Neural cell (in vitro differentiated cells): ENCODE measurements around the gene NELFA. TPM values are rescaled to one million over a fixed set of nuclear protein-coding genes. Genes with fewer than 3 reads are reported as not detected.
"Not testable (repeated sequence)": the region's sequence is repeated elsewhere in the genome, so short reads cannot be mapped to it uniquely, and the experiment has no call there.

Source experiments
- H2AFZ ChIP-seq: fragments of 200-600, 300-800 bp; sonication (generic), shearing (Covaris generic); 2 replicates; pipeline ENCODE4 v1.6.0; 2014; ENCODE audit warnings: low read depth, mild to moderate bottlenecking, antibody characterized with exemption, low read length, moderate library complexity
- H3F3A ChIP-seq: fragments of 200-600 bp; shearing (Covaris generic); 2 replicates; pipeline ENCODE4 v1.6.1; 2016; ENCODE audit warnings: mild to moderate bottlenecking, moderate library complexity, mixed read lengths, antibody characterized with exemption, low read length; ENCODE audit not compliant: insufficient read depth, poor library complexity, severe bottlenecking
- H3K27ac ChIP-seq: fragments of 200-600, 300-800 bp; sonication (generic), shearing (Covaris generic); 2 replicates; pipeline ENCODE4 v1.5.1; 2014; ENCODE audit warnings: mild to moderate bottlenecking, low read length, moderate library complexity
- H3K27me3 ChIP-seq: fragments of 300-800, 200-600 bp; sonication (generic), shearing (Covaris generic); 2 replicates; pipeline ENCODE4 v1.6.0; 2014; ENCODE audit warnings: mild to moderate bottlenecking, low read depth, low read length, moderate library complexity; ENCODE audit not compliant: insufficient read depth
- H3K36me3 ChIP-seq: fragments of 300-800, 200-600 bp; sonication (generic), shearing (Covaris generic); 2 replicates; pipeline ENCODE4 v1.5.1; 2014; ENCODE audit warnings: mild to moderate bottlenecking, antibody characterized with exemption, low read length, moderate library complexity; ENCODE audit not compliant: insufficient read depth
- H3K4me2 ChIP-seq: fragments of 300-800, 200-600 bp; sonication (generic), shearing (Covaris generic); 2 replicates; pipeline ENCODE4 v1.6.0; 2014; ENCODE audit warnings: mild to moderate bottlenecking, low read length
- H3K4me3 ChIP-seq: fragments of 300-800, 200-600 bp; sonication (generic), shearing (Covaris generic); 2 replicates; pipeline ENCODE4 v1.5.1; 2014; ENCODE audit warnings: mild to moderate bottlenecking, low read length, moderate library complexity
- H3K79me2 ChIP-seq: fragments of 200-600 bp; shearing (Covaris generic); replicated peaks from 2 replicates; pipeline ENCODE4 v1.6.0; 2014; ENCODE audit warnings: mild to moderate bottlenecking, low read length, moderate library complexity; ENCODE audit not compliant: insufficient read depth
- H3K9ac ChIP-seq: fragments of 300-800, 200-600 bp; sonication (generic), shearing (Covaris generic); 2 replicates; pipeline ENCODE4 v1.6.1; 2016; ENCODE audit warnings: mild to moderate bottlenecking, low read length, mixed read lengths
- H3K9me2 ChIP-seq: fragments of 200-600 bp; shearing (Covaris generic); 2 replicates; pipeline ENCODE4 v1.6.1; 2016; ENCODE audit warnings: mild to moderate bottlenecking, low read length, mixed read lengths; ENCODE audit not compliant: insufficient read depth
- H3K9me3 ChIP-seq: fragments of 200-600, 300-800 bp; sonication (generic), shearing (Covaris generic); 2 replicates; pipeline ENCODE4 v1.6.1; 2016; ENCODE audit warnings: mild to moderate bottlenecking, mixed run types, low read length, moderate library complexity, mixed read lengths
- H4K20me1 ChIP-seq: fragments of 200-600 bp; shearing (Covaris generic); 2 replicates; pipeline ENCODE4 v1.6.1; 2016; ENCODE audit warnings: mild to moderate bottlenecking, mixed run types; ENCODE audit not compliant: insufficient read depth
- CTCF ChIP-seq: fragments of 450-650 bp; IDR thresholded peaks from 2 replicates; pipeline ENCODE4 v1.5.1; 2014; ENCODE audit warnings: antibody characterized with exemption, mild to moderate bottlenecking, moderate library complexity; ENCODE audit not compliant: poor library complexity, severe bottlenecking
- EP300 ChIP-seq: fragments of 450-650 bp; conservative IDR thresholded peaks from 2 replicates; pipeline ENCODE4 v1.6.1; 2014; ENCODE audit warnings: antibody characterized with exemption, mild to moderate bottlenecking, moderate library complexity; ENCODE audit not compliant: poor library complexity, severe bottlenecking
- EZH2 ChIP-seq: fragments of 200-600, 300-800 bp; shearing (Covaris generic), sonication (generic); IDR thresholded peaks from 2 replicates; pipeline ENCODE4 v1.6.1; 2014; ENCODE audit warnings: antibody characterized with exemption, low read length, borderline replicate concordance, mild to moderate bottlenecking; ENCODE audit not compliant: insufficient read depth, poor library complexity, severe bottlenecking
- MXI1 ChIP-seq: fragments of 450-650 bp; conservative IDR thresholded peaks from 2 replicates; pipeline ENCODE4 v1.6.1; 2014; ENCODE audit warnings: antibody characterized with exemption, mild to moderate bottlenecking; ENCODE audit not compliant: poor library complexity, severe bottlenecking
- POLR2AphosphoS5 ChIP-seq: IDR thresholded peaks from 2 replicates; pipeline ENCODE4 v1.6.1; 2012
- RAD21 ChIP-seq: fragments of 450-650 bp; conservative IDR thresholded peaks from 2 replicates; pipeline ENCODE4 v1.6.1; 2014; ENCODE audit warnings: antibody characterized with exemption, mild to moderate bottlenecking, moderate library complexity
- REST ChIP-seq: IDR thresholded peaks from 2 replicates; pipeline ENCODE4 v1.6.1; 2012; ENCODE audit warnings: borderline replicate concordance
- SMC3 ChIP-seq: fragments of 450-650 bp; conservative IDR thresholded peaks from 2 replicates; pipeline ENCODE4 v1.6.1; 2014; ENCODE audit warnings: antibody characterized with exemption, mild to moderate bottlenecking, moderate library complexity; ENCODE audit not compliant: poor library complexity
- TAF1 ChIP-seq: IDR thresholded peaks from 2 replicates; pipeline ENCODE4 v1.6.1; 2012; ENCODE audit warnings: low read depth
- polyA plus RNA-seq: library from polyadenylated mRNA; depleted of rRNA; stranded (reverse); fragments of >200 nt; gene quantifications from 2 replicates; pipeline ENCODE4 v1.2.3, GENCODE V29; 2014

The NELFA gene
- polyA plus RNA-seq, 1 donor from 2014 or later, result 40.5 TPM

- Histone ChIP-seq H3K79me2 (peaks cover 54% of the 10 kb centered on the region), H3K4me2 (peak overlapping the region; percentile 56), H3K9me3 (no peaks in the 10 kb centered on the region), H3K9ac (peak overlapping the region; percentile 94), H3K9me2 (no peaks in the 10 kb centered on the region), H4K20me1 (no peaks in the 10 kb centered on the region), H3K27me3 (no peaks in the 10 kb centered on the region), H3K4me3 (peak overlapping the region; percentile 96), H3K27ac (no peak overlapping the region), H3K36me3 (no peaks in the 10 kb centered on the region), H3F3A (peaks cover 6% of the 10 kb centered on the region), H2AFZ (no peak overlapping the region)
- TF ChIP-seq REST (no peak), EZH2 (no peak), MXI1 (no peak), SMC3 (no peak)
Measured at GRCh38 chr4:2006956-2007653, 1.7 kb downstream of the NELFA start.

DNA sequence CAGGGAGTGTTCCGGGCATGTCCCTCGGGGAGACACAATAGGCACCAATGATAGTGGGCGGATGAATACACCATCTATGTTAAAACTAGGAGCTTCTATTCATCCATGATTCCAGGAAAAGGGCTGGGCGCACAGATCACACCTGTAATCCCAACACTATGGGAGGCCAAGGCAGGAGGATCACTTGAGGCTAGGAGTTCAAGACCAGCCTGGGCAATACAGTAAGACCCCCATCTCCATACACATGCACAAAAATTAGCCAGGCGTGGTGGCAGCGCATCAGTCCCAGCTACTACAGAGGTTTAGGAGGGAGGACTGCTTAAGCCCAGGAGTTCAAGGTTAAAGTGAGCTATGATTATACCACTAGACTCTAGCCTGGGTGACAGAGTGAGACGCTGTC is 2.4 kb downstream of the NELFA start:
- Histone ChIP-seq H3K9me2 (no peaks in the 10 kb centered on the region), H3K9ac (no peak overlapping the region), H2AFZ (no peak overlapping the region), H3K27me3 (no peaks in the 10 kb centered on the region), H3K9me3 (no peaks in the 10 kb centered on the region), H3K79me2 (peaks cover 56% of the 10 kb centered on the region), H3K27ac (no peak overlapping the region), H3K4me3 (peak overlapping the region; percentile 13), H3K4me2 (no peak overlapping the region), H3K36me3 (no peaks in the 10 kb centered on the region), H4K20me1 (no peaks in the 10 kb centered on the region), H3F3A (peaks cover 6% of the 10 kb centered on the region)
- no peak for TF ChIP-seq REST
- TF ChIP-seq EP300, result no peak
- no peak for TF ChIP-seq CTCF
- TF ChIP-seq TAF1, result no peak
- TF ChIP-seq RAD21, result no peak
- TF ChIP-seq MXI1, result no peak
- TF ChIP-seq SMC3, result no peak
- TF ChIP-seq POLR2AphosphoS5, result no peak
- TF ChIP-seq EZH2, result no peak

DNA sequence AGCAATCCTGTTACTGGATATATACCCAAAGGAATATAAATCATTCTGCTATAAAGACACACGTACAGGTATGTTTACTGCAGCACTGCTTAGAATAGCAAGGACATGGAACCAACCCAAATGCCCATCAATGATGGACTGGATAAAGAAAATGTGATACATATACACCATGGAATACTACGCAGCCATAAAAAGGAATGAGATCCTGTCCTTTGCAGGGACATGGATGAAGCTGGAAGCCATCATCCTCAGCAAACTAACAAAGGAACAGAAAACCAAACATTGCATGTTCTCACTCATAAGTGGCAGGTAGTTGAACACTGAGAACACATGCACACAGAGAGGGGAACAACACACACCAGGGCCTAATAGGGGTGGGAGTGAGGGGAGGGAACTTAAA is 5.4 kb downstream of the NELFA start:
- H3K27me3 ChIP-seq, H3K27ac ChIP-seq, H3K9me3 ChIP-seq, H3K36me3 ChIP-seq, H3K9ac ChIP-seq, H4K20me1 ChIP-seq, H3K4me2 ChIP-seq, H3F3A ChIP-seq, H2AFZ ChIP-seq, H3K9me2 ChIP-seq, H3K4me3 ChIP-seq: not testable (repeated sequence)
- H3K79me2 ChIP-seq, result peaks cover 74% of the 10 kb centered on the region

DNA sequence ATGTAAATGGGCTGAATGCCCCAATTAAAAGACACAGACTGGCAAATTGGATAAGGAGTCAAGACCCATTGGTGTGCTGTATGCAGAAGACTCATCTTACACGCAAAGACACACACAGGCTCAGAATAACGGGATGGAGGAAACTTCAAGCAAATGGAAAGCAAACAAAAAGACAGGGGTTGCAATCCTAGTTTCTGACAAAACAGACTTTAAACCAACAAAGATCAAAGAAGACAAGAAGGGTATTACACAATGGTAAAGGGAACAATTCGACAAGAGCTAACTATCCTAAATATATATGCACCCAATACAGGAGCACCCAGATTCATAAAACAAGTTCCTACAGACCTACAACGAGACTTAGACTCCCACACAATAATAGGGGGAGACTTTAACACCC is 9.5 kb downstream of the NELFA start:
- not testable (repeated sequence) for H3K27me3 ChIP-seq, H4K20me1 ChIP-seq, H3K4me3 ChIP-seq, H3K4me2 ChIP-seq, H3K27ac ChIP-seq, H3K36me3 ChIP-seq, H3K9me2 ChIP-seq, H3K9me3 ChIP-seq, H3K9ac ChIP-seq, H2AFZ ChIP-seq, H3F3A ChIP-seq
- peaks cover 75% of the 10 kb centered on the region for H3K79me2 ChIP-seq
